K562 (cell line): ENCODE measurements around the gene TBC1D5.

Experiments
- CHD2 ChIP-seq: IDR thresholded peaks from 2 replicates; pipeline ENCODE4 v1.6.1; 2011; ENCODE audit warnings: low read depth, low read length
- ZNF121 ChIP-seq: sonication (generic); formaldehyde crosslinking; conservative IDR thresholded peaks from 2 replicates; pipeline ENCODE4 v1.8.0; 2022; ENCODE audit warnings: missing genetic modification reagents
- TF ChIP-seq, protein P1 (sequence below): fragments of 250-450 bp; sonication (Bioruptor Pico); IDR thresholded peaks from 2 replicates; pipeline ENCODE4 v1.5.0; 2020; ENCODE audit warnings: mild to moderate bottlenecking, borderline replicate concordance

DNA sequence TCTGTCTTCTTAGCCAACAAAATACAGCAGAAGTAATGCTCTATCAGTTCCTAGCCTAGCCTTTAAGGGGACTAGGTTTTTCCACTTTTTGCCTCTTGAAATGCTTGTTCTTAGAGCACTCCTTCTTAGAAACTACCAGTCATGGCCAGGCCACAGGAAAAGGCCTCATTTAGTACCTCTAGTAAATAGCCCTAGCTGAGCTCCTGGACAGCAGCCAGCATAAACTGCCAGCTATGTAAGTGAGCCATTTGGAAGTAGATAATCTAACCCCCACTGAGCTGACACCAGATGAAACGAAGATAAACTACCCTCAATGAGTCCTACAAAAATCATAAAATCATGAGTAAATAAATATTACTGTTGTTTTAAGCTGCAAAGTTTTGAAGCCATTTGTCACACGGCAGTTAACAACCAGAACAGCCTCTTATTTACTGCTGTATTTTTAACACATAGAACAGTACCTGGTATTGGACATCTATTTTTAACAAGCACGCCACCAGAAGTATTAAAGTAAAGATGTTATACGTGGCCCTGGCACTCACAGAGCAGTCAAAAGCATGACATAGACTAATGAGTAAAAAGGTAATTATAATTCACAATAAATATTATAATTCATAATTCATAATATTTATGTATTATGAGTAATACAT, 12.0 kb downstream of the TBC1D5 start:
- TF ChIP-seq CHD2 (no peak), ZNF121 (CRISPR knock-in tag) (no peak)
- TF ChIP-seq, protein P1, sequence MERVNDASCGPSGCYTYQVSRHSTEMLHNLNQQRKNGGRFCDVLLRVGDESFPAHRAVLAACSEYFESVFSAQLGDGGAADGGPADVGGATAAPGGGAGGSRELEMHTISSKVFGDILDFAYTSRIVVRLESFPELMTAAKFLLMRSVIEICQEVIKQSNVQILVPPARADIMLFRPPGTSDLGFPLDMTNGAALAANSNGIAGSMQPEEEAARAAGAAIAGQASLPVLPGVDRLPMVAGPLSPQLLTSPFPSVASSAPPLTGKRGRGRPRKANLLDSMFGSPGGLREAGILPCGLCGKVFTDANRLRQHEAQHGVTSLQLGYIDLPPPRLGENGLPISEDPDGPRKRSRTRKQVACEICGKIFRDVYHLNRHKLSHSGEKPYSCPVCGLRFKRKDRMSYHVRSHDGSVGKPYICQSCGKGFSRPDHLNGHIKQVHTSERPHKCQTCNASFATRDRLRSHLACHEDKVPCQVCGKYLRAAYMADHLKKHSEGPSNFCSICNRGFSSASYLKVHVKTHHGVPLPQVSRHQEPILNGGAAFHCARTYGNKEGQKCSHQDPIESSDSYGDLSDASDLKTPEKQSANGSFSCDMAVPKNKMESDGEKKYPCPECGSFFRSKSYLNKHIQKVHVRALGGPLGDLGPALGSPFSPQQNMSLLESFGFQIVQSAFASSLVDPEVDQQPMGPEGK (CRISPR knock-in tag): no peak
